ENCODE data around the gene TGFB3. TPM values are rescaled to one million over a fixed set of nuclear protein-coding genes. Genes with fewer than 3 reads are reported as not detected.
"Not testable (repeated sequence)": the region's sequence is repeated elsewhere in the genome, so short reads cannot be mapped to it uniquely, and the experiment has no call there.

Gene TGFB3
- total RNA-seq, 1 donor from 2014 or later, result 2.4 TPM

DNA sequence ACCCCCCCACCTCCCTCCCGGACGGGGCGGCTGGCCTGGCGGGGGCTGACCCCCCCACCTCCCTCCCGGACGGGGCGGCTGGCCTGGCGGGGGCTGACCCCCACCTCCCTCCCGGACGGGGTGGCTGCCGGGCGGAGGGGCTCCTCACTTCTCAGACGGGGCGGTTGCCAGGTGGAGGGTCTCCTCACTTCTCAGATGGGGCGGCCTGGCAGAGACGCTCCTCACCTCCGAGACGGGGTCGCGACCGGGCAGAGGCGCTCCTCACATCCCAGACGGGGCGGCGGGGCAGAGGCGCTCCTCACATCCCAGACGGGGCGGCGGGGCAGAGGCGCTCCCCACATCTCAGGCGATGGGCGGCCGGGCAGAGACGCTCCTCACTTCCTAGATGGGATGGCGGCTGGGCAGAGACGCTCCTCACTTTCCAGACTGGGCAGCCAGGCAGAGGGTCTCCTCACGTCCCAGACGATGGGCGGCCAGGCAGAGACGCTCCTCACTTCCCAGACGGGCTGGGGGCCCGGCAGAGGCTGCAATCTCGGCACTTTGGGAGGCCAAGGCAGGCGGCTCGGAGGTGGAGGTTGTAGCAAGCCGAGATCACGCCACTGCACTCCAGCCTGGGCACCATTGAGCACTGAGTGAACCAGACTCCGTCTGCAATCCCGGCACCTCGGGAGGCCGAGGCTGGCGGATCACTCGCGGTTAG is 56.5 kb downstream of the TGFB3 start:
- intact Hi-C loops (cut with micrococcal nuclease); H3K27me3 Mint-ChIP-seq; H3K36me3 Mint-ChIP-seq (ENCODE audit: low read depth); DNase-seq; H3K4me1 Mint-ChIP-seq; H3K9me3 Mint-ChIP-seq; H3K27ac Mint-ChIP-seq; H3K4me3 Mint-ChIP-seq: not testable (repeated sequence)

DNA sequence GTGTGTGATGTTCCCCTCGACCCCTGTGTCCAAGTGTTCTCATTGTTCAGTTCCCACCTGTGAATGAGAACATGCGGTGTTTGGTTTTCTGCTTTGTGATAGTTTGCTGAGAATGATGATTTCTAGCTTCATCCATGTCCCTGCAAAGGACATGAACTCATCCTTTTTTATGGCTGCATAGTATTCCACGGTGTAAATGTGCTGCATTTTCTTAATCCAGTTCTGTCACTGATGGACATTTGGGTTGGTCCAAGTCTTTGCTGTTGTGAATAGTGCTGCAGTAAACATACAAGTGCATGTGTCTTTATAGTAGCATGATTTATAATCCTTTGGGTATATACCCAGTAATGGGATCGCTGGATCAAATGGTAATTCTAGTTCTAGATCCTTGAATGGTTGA is 61.4 kb downstream of the TGFB3 start:
- H3K9me3 Mint-ChIP-seq; H3K27me3 Mint-ChIP-seq; H3K27ac Mint-ChIP-seq; H3K4me1 Mint-ChIP-seq; DNase-seq; H3K4me3 Mint-ChIP-seq; intact Hi-C loops (cut with micrococcal nuclease); H3K36me3 Mint-ChIP-seq (ENCODE audit: low read depth): not testable (repeated sequence)

DNA sequence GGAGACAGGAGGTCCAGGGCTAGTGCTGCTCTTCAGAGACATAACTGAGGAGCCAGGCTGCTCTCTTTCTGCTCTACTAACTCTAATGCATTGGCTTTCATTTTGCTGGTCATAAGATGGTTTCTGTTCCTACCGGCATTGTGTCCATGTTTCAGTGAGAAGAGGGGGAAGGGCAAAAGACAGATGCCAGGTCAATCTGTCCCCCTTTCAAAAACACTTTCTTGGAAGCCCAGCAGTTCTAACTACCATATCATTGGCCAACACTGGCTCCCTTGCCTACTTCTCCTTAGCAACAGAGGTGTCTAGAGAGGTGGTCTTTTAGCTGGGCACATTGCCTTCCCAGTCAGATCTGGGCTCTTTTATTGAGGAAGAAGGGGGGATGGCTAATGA is 63.9 kb downstream of the TGFB3 start:
- H3K9me3 Mint-ChIP-seq, result no peaks in the 10 kb centered on the region
- intact Hi-C loops (cut with micrococcal nuclease), result no loop called here

DNA sequence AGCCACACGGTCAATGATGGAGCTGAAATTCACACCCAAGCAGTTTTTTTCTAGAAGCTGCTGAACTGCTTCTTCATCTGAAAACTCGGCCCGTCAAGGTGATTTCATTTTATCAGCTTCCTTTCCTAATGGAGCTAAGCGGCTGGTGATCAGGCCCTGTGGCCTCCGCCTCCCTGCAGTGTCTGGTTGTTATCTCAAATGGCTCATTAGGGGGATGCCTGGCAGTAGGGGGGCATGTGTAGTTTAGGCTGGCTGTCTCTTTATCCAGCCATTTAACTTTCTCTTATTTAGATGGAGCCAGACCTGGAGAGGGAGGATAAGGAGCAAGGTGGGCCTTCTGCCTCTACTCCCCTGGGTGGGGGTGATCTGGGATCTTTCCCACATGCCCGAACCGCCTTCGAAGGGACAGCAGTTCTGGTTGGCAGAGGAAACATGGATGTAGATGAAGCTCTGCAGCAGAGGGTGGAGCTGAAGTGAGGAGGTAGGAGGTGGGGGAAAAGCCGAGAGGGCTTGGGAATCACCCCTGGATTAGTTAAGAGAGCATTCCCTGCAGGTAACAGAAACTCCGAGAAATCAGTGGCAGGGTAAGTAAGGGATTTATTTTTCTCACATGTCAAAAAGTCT is 64.4 kb downstream of the TGFB3 start:
- H3K27ac Mint-ChIP-seq, result no peak overlapping the region
- no peak for DNase-seq
- H3K4me1 Mint-ChIP-seq, result no peaks in the 10 kb centered on the region
- H3K36me3 Mint-ChIP-seq (ENCODE audit: low read depth), result peaks cover 4% of the 10 kb centered on the region
- no peak overlapping the region for H3K4me3 Mint-ChIP-seq
- intact Hi-C loops (cut with micrococcal nuclease), result no loop called here
- no peaks in the 10 kb centered on the region for H3K27me3 Mint-ChIP-seq
- H3K9me3 Mint-ChIP-seq, result no peaks in the 10 kb centered on the region

More for the DNA sequence above, 63.9 kb downstream of the TGFB3 start:
- DNase-seq, result no peak
- Mint-ChIP-seq H3K36me3 (ENCODE audit: low read depth) (peaks cover 4% of the 10 kb centered on the region), H3K27ac (no peak overlapping the region), H3K4me3 (no peak overlapping the region), H3K4me1 (no peaks in the 10 kb centered on the region), H3K27me3 (no peaks in the 10 kb centered on the region)

DNA sequence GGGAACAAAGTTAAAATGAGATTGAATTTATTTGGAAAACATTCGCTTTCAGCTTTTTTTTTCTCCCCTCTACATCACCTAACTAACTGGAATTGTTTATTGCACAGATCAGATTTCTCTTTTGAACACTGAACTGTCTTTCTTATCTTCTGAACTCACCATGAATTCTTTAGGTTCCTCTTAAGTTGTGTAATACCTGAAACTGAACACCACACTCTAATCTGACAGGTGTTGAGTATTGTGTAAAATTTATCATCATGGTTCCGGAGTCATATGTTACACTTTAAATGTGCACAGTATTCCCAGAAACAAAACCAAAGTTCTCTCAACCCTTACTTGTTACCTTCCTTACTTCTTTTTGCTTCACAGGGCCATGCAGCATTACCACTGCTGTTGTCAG is 66.8 kb downstream of the TGFB3 start:
- Mint-ChIP-seq H3K36me3 (ENCODE audit: low read depth) (peaks cover 1% of the 10 kb centered on the region), H3K27me3 (no peaks in the 10 kb centered on the region), H3K4me1 (no peaks in the 10 kb centered on the region), H3K9me3 (no peaks in the 10 kb centered on the region), H3K27ac (no peak overlapping the region), H3K4me3 (no peak overlapping the region)
- intact Hi-C loops (cut with micrococcal nuclease), result no loop called here
- DNase-seq, result no peak

DNA sequence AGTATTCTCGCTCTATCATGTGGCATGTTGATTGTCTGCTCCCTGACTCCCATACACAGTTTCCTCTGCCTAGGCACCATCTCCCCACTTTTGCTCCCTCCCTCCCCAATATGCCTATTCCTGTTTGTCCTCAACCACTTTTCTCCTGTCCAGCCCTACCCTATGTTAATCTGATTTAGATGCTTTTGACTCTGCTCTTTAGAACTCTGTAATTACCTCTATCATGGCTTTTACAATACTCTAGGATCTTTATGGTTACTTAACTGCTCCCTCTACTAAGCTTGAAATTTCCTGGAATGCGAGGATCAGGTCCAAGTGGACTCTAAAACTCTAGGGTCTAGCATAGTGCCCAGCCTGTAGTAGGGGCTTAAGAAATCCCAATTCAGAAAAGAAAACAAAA is 68.6 kb downstream of the TGFB3 start:
- no peaks in the 10 kb centered on the region for H3K27me3 Mint-ChIP-seq
- no peaks in the 10 kb centered on the region for H3K4me1 Mint-ChIP-seq
- no peaks in the 10 kb centered on the region for H3K36me3 Mint-ChIP-seq (ENCODE audit: low read depth)
- H3K27ac Mint-ChIP-seq, result no peak overlapping the region
- H3K9me3 Mint-ChIP-seq, result no peaks in the 10 kb centered on the region
- DNase-seq, result no peak
- intact Hi-C loops (cut with micrococcal nuclease), result no loop called here
- H3K4me3 Mint-ChIP-seq, result no peak overlapping the region

DNA sequence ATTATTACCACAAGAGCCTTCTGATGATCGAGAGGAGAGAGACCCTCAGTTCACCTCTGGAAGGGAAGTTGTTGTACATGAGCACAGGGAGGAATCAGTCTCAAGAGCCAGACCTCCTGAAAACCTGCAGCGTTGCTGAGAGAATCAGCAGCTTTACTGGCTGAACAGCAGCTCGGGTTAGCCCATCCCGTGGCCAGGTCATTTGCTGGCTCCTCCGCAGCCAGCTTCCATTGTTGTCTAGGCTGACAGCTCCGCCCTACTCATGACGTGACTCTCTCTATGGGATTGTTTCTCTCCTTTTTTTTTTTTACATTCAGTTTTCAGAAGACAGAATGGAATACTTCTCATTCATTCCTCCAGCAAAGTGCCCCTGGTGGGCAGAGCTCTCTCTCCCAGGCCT is 69.9 kb downstream of the TGFB3 start:
- Mint-ChIP-seq H3K27ac (no peak overlapping the region), H3K36me3 (ENCODE audit: low read depth) (no peaks in the 10 kb centered on the region), H3K27me3 (no peaks in the 10 kb centered on the region), H3K4me3 (no peak overlapping the region), H3K4me1 (no peaks in the 10 kb centered on the region), H3K9me3 (no peaks in the 10 kb centered on the region)
- intact Hi-C loops (cut with micrococcal nuclease), result no loop called here
- DNase-seq, result no peak

DNA sequence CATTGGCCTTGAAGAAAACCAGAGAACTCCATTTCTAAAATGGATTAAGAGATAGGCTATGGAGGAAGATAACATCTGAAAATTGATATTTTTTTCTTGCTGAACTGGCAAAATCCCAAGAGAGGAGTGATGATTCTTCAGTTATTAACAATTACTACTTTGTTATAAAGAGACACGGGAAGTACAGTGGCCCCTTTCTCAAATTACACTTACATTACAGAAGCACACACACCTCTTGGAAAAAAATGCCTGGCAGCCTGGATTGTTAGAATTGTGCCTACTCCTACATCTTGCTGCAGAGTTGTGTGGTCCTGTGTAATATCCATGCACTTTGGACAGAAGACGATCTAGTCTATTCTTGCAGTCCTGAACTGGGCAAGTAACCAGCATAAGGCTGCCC is 71.7 kb downstream of the TGFB3 start:
- Mint-ChIP-seq H3K27ac (no peak overlapping the region), H3K4me3 (no peak overlapping the region), H3K4me1 (no peaks in the 10 kb centered on the region), H3K9me3 (no peaks in the 10 kb centered on the region), H3K27me3 (no peaks in the 10 kb centered on the region), H3K36me3 (ENCODE audit: low read depth) (no peaks in the 10 kb centered on the region)
- no peak for DNase-seq
- intact Hi-C loops (cut with micrococcal nuclease), result no loop called here

DNA sequence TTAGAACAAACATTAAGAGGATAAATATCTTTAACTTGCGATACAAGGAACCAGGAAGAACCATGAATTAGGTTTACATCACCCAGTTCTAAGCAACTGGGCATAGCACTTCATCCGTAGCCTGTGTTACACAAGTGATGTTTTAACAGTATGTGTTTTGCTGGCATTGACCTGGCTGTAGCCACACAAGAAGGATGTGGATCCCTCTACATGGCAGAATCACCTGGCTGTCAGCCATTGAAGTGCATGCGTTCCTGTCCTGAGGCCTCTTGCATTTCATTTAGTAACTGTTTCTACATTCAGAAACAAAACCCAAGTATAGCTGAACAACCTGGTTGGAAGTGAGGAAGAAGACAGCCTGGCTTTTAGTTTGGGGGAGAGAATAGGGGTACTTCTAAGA is 72.2 kb downstream of the TGFB3 start:
- intact Hi-C loops (cut with micrococcal nuclease), result no loop called here
- no peak for DNase-seq
- no peak overlapping the region for H3K27ac Mint-ChIP-seq
- no peak overlapping the region for H3K4me3 Mint-ChIP-seq
- H3K36me3 Mint-ChIP-seq (ENCODE audit: low read depth), result no peaks in the 10 kb centered on the region
- no peaks in the 10 kb centered on the region for H3K4me1 Mint-ChIP-seq
- H3K27me3 Mint-ChIP-seq, result no peaks in the 10 kb centered on the region
- H3K9me3 Mint-ChIP-seq, result no peaks in the 10 kb centered on the region

Other genes starting within 250 kb of the TGFB3 start
- gene IFT43, start 3.8 kb upstream of the TGFB3 start, total RNA-seq, result 8.9 and 10.2 TPM in 2 replicates
- 60.6 and 61.6 TPM in 2 replicates for gene GPATCH2L, start 169.9 kb upstream of the TGFB3 start, total RNA-seq

All from activated CD4-positive, alpha-beta T cell treated with anti-CD3 and anti-CD28 coated beads, Interleukin-2, amount 10 ng/mL, durations not matched to agents 24 days and 14 days (primary cell).